Cardiac muscle cell (in vitro differentiated cells and primary cell): Measurements from ENCODE around the gene EHBP1L1. TPM values are rescaled to one million over a fixed set of nuclear protein-coding genes. Genes with fewer than 3 reads are reported as not detected.

Experiments
- DNase-seq, 2 donors: peaks; one replicate each; pipeline versions ENCODE4 v3.0.0 to v3.0.0-alpha.2; 2010 to 2017; ENCODE audit warnings: low read depth in 1 of 2, low spot score in 1 of 2
- H3K27ac ChIP-seq: fragments of 200-600 bp; sonication (generic); 2 replicates; pipeline ENCODE4 v1.5.1; 2016
- H3K27me3 ChIP-seq: fragments of 200-600 bp; sonication (generic); 2 replicates; pipeline ENCODE4 v1.6.0; 2016; ENCODE audit warnings: control low read depth
- H3K36me3 ChIP-seq: fragments of 200-600 bp; sonication (generic); 2 replicates; pipeline ENCODE4 v1.5.1; 2016; ENCODE audit warnings: control low read depth
- H3K4me1 ChIP-seq: fragments of 200-600 bp; sonication (generic); 2 replicates; pipeline ENCODE4 v1.8.1; 2017; ENCODE audit warnings: low read depth, mild to moderate bottlenecking, mixed run types
- H3K4me3 ChIP-seq: fragments of 200-600 bp; sonication (generic); 2 replicates; pipeline ENCODE4 v1.5.1; 2016; ENCODE audit warnings: mild to moderate bottlenecking
- H3K9me3 ChIP-seq: fragments of 200-600 bp; sonication (generic); 2 replicates; pipeline ENCODE4 v1.5.1; 2017; ENCODE audit warnings: low read depth, mild to moderate bottlenecking, control low read depth
- CTCF ChIP-seq: IDR thresholded peaks from 2 replicates; pipeline ENCODE4 v1.5.1; 2012; ENCODE audit warnings: low read depth, mild to moderate bottlenecking, low read length
- polyA plus RNA-seq: library from polyadenylated mRNA; unstranded; fragments of >200 nt; fragmentation: Nextera tagmentation; extraction: Ambion mirVana; gene quantifications from 2 replicates; pipeline ENCODE4 v1.2.1, GENCODE V29; 2016
- total RNA-seq: library from RNA; depleted of rRNA; stranded (reverse); fragments of >200 nt; gene quantifications from 2 replicates; pipeline ENCODE4 v1.2.3, GENCODE V29; 2016

The EHBP1L1 gene
- total and polyA plus RNA-seq, 2 experiments from 2014 or later, result 14.2 to 50.5 TPM

- no peak overlapping the region for H3K27ac ChIP-seq
- no peak for DNase-seq
- no peak for TF ChIP-seq CTCF
- peaks cover 4% of the 10 kb centered on the region for H3K4me1 ChIP-seq
- no peaks in the 10 kb centered on the region for H3K9me3 ChIP-seq
- H3K4me3 ChIP-seq, result no peak overlapping the region
- peaks cover 24% of the 10 kb centered on the region for H3K36me3 ChIP-seq
- no peaks in the 10 kb centered on the region for H3K27me3 ChIP-seq
Measured at GRCh38 chr11:65621460-65621859, 45.6 kb downstream of the EHBP1L1 start.

DNA sequence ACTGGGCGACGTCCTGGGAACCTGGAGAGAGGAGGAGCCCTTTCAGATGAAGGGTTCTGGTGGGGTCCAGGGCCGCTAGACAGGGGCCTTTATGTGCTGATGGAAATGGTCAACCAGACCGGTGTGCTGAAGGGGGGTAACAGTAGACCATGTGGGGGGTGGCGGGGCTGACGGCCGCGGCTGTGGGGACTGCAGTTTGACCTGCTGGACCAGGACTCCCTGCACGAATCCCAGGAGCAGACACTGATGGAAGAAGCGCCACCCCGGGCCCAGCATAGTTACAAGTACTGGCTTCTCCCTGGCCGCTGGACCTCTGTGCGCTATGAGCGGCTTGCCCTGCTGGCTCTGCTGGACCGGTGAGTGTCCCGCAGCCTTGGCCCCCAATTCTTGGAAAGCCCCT is 46.2 kb downstream of the EHBP1L1 start:
- DNase-seq, result no peak
- no peak for TF ChIP-seq CTCF
- Histone ChIP-seq H3K36me3 (peaks cover 24% of the 10 kb centered on the region), H3K4me1 (no peaks in the 10 kb centered on the region), H3K27ac (no peak overlapping the region), H3K4me3 (no peak overlapping the region), H3K27me3 (no peaks in the 10 kb centered on the region), H3K9me3 (no peaks in the 10 kb centered on the region)

- Histone ChIP-seq H3K27ac (no peak overlapping the region), H3K36me3 (peaks cover 31% of the 10 kb centered on the region), H3K27me3 (no peaks in the 10 kb centered on the region), H3K4me3 (no peak overlapping the region), H3K9me3 (no peaks in the 10 kb centered on the region), H3K4me1 (no peaks in the 10 kb centered on the region)
- no peak for TF ChIP-seq CTCF
- DNase-seq, result no peak
Measured at GRCh38 chr11:65623177-65623576, 47.3 kb downstream of the EHBP1L1 start.

DNA sequence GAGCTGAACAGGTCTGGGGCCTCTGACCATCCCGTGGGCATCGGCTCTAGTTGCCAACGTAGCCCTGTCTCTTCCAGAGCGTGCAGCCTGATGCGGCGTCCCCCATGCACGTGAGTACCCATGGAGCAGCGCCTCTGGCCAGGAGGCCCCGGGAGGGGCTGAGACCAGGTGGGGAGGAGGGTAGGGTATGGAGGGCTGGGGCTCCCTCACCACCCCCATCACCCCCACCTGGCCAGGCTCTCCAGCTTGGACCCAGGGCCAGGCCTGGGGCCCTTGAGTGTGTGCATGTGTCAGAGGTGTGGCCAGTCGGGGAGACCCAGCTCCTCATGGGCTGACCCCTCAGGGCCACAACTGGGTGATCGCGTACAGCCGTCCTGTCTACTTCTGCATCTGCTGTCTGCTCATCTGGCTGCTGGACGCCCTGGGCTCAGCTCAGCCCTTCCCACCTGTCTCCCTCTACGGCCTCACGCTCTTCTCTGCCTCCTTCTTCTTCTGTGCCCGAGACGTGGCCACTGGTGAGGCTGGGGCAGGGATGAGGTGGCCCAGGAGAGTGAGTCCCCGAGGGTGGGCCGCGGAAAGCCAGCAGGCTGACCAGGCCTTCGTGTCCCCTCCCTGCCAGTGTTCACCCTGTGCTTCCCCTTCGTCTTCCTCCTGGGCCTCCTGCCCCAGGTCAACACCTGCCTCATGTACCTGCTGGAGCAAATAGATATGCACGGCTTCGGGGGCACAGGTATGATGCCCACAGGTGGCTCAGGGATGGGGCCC is 48.2 kb downstream of the EHBP1L1 start:
- no peaks in the 10 kb centered on the region for H3K4me1 ChIP-seq
- peaks cover 38% of the 10 kb centered on the region for H3K36me3 ChIP-seq
- no peak overlapping the region for H3K27ac ChIP-seq
- H3K27me3 ChIP-seq, result no peaks in the 10 kb centered on the region
- no peaks in the 10 kb centered on the region for H3K9me3 ChIP-seq
- DNase-seq, result no peak
- no peak for TF ChIP-seq CTCF
- no peak overlapping the region for H3K4me3 ChIP-seq

GRCh38 chr11:65624931-65625627 is 49.2 kb downstream of the EHBP1L1 start:
- H3K27ac ChIP-seq, result no peak overlapping the region
- H3K4me1 ChIP-seq, result no peaks in the 10 kb centered on the region
- H3K4me3 ChIP-seq, result no peak overlapping the region
- H3K36me3 ChIP-seq, result peaks cover 39% of the 10 kb centered on the region
- no peaks in the 10 kb centered on the region for H3K27me3 ChIP-seq
- H3K9me3 ChIP-seq, result no peaks in the 10 kb centered on the region
- no peak for TF ChIP-seq CTCF
- no peak for DNase-seq
